CD4-positive, alpha-beta T cell treated with Interferon gamma for 1 hour (primary cell): ENCODE data around the gene SHANK3.

Source experiments
- DNase-seq: peaks from one replicate; pipeline ENCODE4 v3.0.0-alpha.2; 2020

The SHANK3 gene

DNA sequence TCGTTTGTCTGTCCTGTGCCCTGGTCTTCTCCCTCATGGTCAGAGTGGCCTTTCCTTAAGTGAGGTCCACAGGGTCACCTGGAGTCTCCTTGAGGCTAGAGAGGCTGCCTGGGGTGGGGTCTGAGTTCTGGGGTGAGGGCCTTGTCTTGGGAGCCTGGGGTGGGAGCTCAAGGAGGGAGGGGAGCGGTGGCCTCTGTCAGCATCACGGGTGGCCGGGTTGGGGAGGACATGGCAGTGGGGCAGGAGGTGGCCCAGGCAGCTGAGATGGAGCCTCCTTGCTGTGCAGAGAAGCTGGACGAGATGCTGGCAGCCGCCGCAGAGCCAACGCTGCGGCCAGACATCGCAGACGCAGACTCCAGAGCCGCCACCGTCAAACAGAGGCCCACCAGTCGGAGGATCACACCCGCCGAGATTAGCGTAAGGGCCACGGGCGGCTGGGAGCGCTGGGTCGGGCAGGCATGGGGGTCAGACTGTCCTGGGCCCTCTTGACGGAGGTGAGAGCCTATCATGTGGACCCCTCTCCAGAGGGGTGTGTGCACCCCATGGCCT, 42.1 kb downstream of the SHANK3 start:
- DNase-seq: no peak

DNA sequence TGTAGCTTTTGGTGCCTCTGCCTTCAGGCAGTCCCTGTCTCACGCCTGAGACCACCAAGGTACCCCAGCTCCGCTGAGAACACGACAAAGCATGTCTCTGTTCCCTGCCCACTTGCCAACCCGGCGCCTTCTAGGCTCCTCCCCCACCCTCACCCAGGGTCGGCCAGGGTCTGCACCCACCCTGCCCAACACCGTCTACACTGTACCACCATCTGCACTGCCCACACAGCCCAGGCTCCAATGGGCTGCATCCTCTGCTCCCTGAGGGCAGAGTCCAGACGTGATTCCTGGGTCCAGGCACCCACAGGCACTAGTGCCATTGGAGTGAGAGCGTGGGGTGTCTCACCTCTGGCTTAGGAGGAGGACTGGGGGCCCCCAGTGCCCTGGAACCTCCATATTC, 42.6 kb downstream of the SHANK3 start:
- no peak for DNase-seq

GRCh38 chr22:50715776-50716175, 43.2 kb downstream of the SHANK3 start:
- DNase-seq: no peak

DNA sequence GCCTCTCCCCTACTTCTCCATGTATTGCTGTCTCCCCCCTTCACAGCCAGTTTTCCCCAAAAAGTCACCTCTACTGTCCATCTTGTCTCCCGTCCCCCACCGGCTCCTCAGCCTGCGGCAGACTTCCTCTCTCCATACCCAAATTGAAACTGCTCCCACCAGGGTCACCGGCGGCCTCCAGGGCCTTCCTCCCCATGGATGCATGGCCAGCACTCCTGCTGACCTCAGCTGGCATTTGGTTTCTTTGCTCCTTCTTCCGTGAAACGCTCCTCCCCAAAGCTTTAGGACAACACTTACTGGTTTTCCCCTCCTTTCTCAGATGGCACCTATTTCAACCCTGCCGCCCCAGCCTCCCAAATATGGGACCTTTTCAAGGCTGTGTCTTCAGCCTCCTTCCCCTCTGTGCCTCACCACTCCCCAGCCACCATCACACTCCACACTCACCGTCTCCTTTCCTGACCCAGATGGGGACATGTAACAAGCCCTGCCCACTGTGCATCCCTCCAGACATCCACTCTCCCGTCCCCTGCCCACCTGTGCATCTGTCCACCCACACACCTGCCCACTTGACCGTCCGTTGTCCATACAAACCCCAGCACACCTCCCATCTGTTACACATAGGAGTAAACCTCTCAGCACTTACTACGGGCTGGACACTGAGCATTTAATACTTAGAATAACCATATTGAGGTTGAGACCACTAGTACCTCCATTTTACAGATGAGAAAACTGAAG, 43.8 kb downstream of the SHANK3 start:
- no peak for DNase-seq

DNA sequence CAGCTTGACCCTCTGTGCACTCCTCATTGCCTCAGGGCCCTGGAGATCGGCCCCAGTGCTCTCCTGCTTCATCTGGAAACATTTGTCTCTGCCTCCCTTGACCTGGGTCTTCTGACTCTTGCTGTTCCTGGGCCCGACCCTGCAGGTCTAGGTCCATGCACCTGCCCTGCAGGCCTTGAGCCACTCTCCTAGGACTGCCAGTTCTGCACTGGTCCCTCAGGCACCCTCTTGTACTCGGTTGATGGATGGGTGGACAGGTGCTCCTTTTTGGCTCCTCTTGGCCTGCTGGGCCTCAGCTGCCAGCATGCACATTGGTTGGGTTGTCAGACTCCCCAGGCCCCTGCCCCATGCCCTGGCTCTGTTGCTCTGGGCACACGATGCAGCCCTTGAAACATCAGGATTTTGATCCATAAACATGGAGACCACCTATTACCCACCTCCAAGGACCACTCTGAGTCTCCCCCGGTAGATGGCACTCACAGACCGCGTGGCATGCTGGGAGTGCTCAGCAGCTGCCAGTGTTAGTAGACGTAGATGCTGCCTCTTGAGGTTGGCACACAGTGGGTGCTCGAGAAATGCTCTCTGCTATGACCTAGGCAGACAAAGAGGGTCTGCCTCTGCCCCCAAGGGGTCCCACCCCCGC, 45.2 kb downstream of the SHANK3 start:
- no peak for DNase-seq

DNA sequence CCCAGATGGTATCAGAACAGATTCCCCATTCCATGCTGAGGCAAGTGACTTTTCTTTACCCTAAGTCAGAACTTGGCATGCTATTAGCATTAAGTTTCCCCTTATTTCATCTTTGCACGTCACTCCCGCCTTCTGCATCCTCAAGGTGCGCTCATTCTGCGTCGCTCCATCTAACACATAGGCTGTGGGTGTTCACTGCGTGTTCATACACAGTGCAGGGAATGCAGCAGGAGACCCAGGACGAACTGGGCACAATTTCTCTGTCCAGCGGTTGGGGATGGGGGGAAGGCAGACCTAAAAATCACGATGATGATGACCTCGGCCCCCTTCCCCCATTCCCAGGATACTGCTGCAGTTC, 45.7 kb downstream of the SHANK3 start:
- no peak for DNase-seq

GRCh38 chr22:50719814-50720300, 47.2 kb downstream of the SHANK3 start:
- no peak for DNase-seq

- no peak for DNase-seq
These were observed 48.0 kb downstream of the SHANK3 start for GRCh38 chr22:50720301-50721256.

DNA sequence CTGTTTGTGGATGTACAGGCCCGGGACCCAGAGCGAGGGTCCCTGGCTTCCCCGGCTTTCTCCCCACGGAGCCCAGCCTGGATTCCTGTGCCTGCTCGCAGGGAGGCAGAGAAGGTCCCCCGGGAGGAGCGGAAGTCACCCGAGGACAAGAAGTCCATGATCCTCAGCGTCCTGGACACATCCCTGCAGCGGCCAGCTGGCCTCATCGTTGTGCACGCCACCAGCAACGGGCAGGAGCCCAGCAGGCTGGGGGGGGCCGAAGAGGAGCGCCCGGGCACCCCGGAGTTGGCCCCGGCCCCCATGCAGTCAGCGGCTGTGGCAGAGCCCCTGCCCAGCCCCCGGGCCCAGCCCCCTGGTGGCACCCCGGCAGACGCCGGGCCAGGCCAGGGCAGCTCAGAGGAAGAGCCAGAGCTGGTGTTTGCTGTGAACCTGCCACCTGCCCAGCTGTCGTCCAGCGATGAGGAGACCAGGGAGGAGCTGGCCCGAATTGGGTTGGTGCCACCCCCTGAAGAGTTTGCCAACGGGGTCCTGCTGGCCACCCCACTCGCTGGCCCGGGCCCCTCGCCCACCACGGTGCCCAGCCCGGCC, 48.7 kb downstream of the SHANK3 start:
- DNase-seq: no peak

DNA sequence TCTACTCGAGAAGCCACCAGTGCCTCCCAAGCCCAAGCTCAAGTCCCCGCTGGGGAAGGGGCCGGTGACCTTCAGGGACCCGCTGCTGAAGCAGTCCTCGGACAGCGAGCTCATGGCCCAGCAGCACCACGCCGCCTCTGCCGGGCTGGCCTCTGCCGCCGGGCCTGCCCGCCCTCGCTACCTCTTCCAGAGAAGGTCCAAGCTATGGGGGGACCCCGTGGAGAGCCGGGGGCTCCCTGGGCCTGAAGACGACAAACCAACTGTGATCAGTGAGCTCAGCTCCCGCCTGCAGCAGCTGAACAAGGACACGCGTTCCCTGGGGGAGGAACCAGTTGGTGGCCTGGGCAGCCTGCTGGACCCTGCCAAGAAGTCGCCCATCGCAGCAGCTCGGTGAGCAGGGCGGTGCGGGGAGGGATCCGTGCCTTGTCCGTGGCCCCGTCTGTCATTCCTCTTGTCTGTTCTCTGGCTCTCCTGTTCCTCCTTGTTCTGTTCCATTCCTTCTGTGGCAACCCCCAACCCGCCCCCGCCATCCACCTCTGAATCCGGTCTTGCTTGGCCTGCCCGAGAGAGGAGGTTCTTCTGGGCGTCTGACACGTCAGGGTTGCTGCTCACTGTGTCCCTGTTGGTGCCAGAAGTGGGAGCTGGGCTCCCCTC, 49.6 kb downstream of the SHANK3 start:
- no peak for DNase-seq
